Measurements from ENCODE around the gene APPBP2. TPM values are rescaled to one million over a fixed set of nuclear protein-coding genes. Genes with fewer than 3 reads are reported as not detected.

Gene APPBP2
- total and polyA plus RNA-seq, 2 of the 8 experiments (the other 6 are each of a cell fraction or from before 2014, with no cell fraction given), result 3.3 to 18.0 TPM

DNA sequence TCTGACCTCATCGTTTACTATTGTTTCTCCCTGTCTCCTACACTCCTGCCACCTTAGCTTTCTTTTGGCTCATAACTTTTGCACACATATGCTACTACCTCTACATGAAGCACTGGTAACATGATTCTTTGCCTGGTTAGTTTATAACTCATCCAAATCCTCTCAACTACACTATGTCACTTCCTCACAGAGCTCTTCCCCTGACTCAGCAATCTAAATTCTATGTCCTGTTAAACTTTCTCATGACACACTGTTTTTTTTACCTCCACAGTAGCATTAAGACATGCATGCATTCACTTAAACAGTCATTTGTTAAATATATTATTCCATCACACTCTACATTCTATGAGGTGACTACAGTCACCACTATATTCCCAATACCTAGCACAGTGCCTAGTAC, 19.7 kb downstream of the APPBP2 start (continued):
- no peak for TF ChIP-seq KDM4A (IDR thresholded peaks at IDR 0.05; ENCODE audit: low read depth, low read length, severe bottlenecking)
- no peak for TF ChIP-seq YY1 (IDR thresholded peaks at IDR 0.05; ENCODE audit: low read depth, low read length)
- TF ChIP-seq POU5F1 (IDR thresholded peaks at IDR 0.05; ENCODE audit: low read depth, low read length), result no peak

All from H1 (cell line).